ENCODE results near the gene CCL4L2.
"Not testable (repeated sequence)": the region's sequence is repeated elsewhere in the genome, so short reads cannot be mapped to it uniquely, and the experiment has no call there.

DNA sequence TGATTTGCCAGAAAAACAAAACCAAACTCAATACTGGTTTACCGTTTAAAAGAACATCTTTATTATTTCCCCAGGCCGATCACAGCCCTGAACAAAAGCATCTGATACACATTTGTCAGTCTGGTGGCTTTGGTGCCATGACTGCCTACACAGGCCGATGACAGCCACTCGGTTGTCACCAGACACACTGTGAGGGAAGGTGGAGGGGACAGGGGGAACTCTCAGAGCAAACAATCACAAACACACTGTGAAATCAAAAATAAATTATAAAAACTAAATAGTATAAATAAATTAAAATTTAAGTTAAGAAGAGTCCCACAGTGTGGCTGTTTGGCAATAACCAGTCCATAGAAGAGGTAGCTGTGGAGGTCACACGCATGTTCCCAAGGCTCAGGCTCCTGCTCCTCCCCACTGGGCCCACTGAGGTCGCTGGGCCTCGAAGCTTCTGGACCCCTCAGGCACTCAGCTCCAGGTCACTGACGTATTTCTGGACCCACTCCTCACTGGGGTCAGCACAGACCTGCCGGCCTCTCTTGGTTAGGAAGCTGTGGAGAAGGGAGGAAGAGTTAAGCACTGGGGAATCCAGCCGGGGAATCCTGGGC lies 15.9 kb upstream of the CCL4L2 start:
- TF ChIP-seq POLR2A, EP300 (IDR thresholded peaks at IDR 0.05): not testable (repeated sequence)
- TF ChIP-seq, protein P1, sequence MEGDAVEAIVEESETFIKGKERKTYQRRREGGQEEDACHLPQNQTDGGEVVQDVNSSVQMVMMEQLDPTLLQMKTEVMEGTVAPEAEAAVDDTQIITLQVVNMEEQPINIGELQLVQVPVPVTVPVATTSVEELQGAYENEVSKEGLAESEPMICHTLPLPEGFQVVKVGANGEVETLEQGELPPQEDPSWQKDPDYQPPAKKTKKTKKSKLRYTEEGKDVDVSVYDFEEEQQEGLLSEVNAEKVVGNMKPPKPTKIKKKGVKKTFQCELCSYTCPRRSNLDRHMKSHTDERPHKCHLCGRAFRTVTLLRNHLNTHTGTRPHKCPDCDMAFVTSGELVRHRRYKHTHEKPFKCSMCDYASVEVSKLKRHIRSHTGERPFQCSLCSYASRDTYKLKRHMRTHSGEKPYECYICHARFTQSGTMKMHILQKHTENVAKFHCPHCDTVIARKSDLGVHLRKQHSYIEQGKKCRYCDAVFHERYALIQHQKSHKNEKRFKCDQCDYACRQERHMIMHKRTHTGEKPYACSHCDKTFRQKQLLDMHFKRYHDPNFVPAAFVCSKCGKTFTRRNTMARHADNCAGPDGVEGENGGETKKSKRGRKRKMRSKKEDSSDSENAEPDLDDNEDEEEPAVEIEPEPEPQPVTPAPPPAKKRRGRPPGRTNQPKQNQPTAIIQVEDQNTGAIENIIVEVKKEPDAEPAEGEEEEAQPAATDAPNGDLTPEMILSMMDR (IDR thresholded peaks at IDR 0.05), result not testable (repeated sequence)

All from stomach (tissue), 4 donors.